ENCODE measurements around the gene PACS2.

Gene PACS2

DNA sequence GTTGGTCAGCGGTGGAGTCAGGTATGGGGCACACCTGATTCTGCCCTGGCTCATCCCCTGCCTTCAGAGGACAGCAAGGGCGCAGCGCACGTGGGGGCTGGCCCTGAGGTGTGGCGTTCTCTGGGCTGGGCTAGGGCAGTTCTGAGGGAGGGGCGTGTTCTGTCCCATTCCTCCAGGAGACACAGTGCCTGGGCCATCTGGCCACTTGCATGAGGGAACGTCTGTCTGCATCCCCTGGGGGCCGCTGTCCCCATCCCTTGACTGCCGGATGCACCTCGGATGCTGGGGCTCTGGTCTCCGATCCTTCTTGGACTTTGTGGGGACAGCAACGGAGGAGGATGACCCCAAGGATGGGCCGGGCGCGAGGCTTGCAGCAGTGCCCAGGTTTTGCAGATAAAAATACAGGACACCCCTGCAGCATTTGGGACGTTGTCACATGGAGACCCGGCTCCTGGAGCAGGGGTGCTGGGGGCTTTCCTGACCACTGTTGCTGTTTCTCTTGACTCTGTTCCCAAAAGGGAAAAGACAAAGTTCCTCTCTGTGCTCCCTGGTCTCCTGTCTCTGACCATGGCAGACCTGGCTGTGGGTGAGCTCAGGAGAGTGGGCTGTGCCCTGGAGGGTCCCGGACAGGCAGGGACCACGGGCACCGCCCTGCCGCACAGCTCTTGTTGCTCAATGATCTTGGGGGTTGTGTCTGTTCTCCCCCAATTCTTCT lies 112.0 kb downstream of the PACS2 start:
- DNase-seq: no peak

- no peak for DNase-seq
These were observed 112.9 kb downstream of the PACS2 start for GRCh38 chr14:105427412-105427811.

- no peak for DNase-seq
These were observed 113.5 kb downstream of the PACS2 start for GRCh38 chr14:105427936-105428485.

- DNase-seq: no peak
These were observed 115.5 kb downstream of the PACS2 start for GRCh38 chr14:105430042-105430441.

DNA sequence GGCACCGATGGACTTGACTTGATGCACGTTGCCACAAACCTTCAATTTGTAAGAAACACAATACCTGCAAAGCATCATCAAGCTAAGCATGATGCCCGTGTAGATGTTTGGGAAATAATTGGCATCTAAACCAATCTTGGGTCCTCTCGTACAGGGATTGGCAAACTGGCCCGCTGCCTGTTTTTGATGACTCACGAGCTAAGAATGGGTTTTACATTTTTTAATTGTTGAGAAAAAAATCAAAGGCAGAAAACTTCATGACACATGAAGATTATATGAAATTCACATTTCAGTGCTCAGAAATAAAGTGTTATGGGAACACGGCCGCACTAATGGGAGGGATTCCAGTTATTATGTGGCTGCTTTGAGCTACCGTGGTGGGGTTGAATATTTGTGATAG lies 116.0 kb downstream of the PACS2 start:
- no peak for DNase-seq

GRCh38 chr14:105431256-105431655 lies 116.7 kb downstream of the PACS2 start:
- no peak for DNase-seq

DNA sequence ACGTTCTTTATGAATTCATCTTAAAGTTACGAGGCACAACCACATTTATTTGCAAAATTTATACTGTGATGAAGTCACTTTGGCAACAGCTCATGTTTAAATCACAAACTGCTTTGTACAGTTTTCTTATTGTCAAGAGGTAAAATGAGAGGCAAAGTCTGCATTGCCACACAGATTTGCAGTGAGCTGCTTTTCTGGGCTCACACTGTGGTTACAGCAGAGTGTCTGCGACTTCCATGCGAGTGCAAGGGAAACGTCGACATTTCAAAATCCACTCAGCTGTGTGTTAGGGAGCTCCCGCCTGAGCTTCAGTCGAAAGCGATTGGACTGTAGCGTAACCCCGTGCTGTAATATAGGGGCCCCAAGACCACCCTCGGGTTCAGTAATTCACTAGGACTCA lies 118.1 kb downstream of the PACS2 start:
- DNase-seq: no peak

GRCh38 chr14:105433161-105433605 lies 118.6 kb downstream of the PACS2 start:
- DNase-seq: no peak

DNA sequence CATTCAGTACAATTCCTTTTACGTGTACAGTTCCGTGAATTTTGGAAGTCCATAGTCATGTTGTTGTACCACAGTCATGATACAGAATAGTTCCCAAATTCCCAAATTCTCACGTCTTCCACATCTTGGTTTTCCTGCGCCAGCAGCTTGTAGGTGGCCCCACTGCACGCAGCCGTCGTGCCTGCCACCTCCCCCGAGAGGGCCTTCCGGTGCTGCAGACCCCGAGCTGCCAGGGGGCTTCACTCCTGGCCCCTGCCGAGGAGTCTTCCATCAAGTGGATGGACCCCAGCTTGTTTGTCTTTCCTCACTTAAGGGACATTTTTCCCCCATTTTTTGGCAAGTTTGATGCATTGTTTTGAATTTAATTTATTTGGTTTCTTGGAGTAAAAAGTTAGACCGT lies 121.9 kb downstream of the PACS2 start:
- no peak for DNase-seq

- no peak for DNase-seq
These were observed 122.6 kb downstream of the PACS2 start for GRCh38 chr14:105436891-105437722.

DNA sequence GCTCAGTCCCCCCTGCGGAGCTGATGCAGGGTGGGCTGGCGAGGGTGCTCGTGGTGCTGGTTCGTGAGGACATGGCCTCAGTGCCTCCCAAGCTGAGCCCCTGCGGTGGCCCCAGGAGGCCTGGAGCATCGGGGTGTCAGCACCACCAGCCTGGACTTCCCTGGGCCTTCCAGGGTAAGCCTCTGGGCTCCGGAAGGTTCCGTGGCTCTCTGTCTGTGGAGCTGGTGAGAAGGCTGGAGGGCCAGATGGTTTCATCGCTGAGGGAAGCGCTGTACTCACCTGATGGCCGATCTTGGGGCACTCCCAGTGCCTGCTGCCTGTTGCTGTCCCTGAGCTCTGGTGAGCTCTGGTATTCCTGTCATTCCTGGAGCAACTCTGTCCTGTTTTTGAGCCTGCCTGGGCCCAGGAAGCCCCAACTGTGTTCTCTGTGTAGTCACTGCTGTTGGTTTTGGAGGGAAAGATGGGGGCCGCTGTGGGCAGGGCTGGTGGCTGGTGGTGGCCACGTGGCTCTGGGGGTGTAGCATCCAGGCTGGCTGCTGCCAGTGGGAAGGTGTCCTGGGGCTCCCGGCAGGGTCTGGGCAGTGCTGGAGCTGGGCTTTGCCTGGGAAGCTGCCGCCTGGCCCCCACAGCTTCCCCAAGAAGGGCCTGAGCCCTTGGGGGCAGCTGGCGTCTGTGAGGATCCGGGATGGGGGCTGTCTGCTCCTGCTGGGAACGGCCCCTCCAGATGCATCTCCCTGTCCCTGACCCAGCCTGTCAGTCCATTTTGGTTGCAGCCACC lies 123.4 kb downstream of the PACS2 start:
- no peak for DNase-seq

- no peak for DNase-seq
These were observed 124.6 kb downstream of the PACS2 start for GRCh38 chr14:105439179-105439578.

DNA sequence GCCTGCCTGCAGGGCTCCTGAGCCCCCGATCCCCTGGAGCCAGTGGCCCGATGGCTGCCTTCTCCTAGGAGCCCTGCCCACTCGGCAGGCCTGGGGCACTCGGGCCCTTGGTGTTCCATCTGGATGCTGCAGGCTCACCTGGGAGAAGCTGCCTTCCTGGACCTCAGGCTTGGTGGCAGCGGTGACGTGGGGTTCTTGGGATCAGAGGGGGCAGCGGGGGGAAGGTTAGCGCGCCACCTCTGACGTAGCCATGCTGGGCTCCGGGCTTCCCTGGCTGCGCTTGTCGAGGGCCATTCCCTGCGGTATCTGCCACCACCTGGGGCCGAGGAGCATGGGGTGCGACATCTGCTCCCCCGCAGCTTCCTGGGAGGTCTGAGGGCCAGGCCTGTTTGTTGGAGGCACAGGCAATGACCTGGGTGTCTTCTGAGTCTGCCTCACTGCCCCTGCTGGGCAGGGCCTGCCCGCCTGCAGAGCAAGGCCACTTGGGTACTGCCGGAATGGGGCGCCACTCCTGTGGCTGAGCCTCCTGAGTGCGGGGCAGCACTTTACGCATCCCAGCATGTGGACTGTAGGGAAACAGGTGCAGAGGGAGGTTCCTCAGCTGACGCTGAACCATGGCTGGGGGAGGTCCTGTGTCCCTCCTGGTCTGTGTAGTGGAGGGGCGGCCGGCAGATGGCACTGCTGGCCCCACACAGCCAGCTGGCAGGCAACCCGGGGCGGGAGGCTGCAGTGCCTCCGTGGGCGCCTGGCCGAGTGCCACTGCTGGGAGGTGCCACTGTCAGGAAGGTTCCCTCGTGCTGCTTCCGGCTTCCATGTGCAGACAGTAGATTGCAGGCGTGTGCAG lies 125.4 kb downstream of the PACS2 start:
- DNase-seq: no peak

DNA sequence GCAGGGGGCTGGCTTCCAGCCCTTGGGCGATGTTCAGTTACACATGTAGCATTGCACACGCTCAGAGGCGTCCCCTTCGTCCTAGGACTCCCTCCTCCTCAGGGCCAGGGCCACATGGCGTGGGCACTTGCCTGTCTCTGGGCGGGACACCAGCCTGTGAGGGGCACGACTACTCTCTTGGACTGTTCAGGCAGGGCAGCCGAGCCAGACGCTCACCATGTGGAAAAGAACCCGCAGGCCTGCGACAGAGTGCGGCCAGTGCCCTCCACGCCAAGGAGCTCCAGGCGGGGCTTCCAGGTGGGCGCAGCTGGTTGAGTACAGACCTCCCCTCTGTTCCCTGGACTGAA lies 126.0 kb downstream of the PACS2 start:
- DNase-seq: no peak

- DNase-seq: no peak
These were observed 126.4 kb downstream of the PACS2 start for GRCh38 chr14:105440992-105441391.

GRCh38 chr14:105442125-105442524 lies 127.6 kb downstream of the PACS2 start:
- no peak for DNase-seq

DNA sequence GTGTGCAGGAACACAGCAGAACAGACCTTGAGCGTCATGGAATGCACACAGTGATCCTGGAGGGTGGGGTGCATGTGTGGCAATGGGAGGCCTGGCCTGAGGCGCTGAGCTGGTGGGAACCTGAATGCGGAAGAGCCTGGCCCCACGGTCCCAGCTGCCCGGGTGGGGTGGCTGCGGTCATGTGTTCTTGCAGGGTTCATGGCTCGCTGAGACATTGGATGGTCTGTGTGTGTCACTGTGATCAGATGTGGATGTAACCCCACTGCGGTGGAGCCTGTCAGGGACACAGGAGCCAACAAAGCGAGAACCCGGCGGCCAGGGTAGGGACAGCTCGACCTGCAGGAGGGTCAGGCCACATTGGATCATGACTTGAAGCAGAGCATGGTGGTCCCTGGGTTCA lies 128.3 kb downstream of the PACS2 start:
- DNase-seq: no peak

DNA sequence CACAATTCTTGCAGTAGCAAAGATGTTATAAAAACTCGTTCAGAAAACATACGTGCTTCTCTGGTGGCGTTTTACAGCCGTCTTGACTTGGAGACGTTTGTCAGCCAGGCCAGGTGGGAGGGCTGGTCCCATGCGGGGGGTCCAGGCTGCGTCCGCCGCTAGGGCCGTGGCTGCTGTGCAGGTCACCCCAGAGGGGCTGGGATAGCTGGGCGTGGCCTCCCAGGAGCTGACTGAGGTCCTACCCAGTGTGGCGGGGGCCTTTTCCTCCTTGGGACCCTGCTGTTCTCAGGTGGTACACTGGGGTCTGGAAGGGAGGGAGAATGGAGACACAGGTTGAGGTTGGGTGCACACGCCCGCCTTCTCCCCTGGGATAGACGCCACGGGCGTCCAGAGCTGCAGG lies 130.3 kb downstream of the PACS2 start:
- no peak for DNase-seq

GRCh38 chr14:105445290-105445689 lies 130.7 kb downstream of the PACS2 start:
- DNase-seq: no peak

GRCh38 chr14:105445901-105446845 lies 131.6 kb downstream of the PACS2 start:
- no peak for DNase-seq

DNA sequence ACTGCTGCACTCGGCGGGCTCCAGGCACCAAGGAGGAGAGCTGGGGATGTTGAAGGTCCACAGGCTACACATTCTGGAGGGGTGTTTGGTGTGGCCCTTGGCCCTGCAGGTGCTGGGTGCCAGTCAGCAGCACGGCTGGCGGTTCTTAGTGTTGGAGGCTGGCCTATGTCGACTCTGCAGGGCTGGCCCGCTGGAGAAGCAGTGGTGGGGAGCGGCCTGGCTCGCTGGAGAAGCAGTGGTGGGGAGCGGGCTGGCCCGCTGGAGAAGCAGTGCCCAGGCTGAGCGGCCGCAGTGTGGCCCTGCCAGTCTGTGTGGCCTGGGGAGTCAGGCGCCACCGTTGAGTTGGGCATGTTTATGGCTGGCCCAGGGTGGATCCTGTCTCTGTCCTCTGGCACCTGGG lies 132.4 kb downstream of the PACS2 start:
- DNase-seq: no peak
